ENCODE data around the gene LSM4.

The LSM4 gene

GRCh38 chr19:18321734-18322102 is 1.2 kb downstream of the LSM4 start:
- peak overlapping the region; percentile 82 for H3K4me3 ChIP-seq (ENCODE audit: low read depth, low read length)
- DNase-seq (ENCODE audit: low read depth): peak; percentile 35
- no peak for TF ChIP-seq CTCF (conservative IDR thresholded peaks at IDR 0.05; ENCODE audit: low read depth, low read length)

- DNase-seq (ENCODE audit: low read depth): no peak
- H3K4me3 ChIP-seq (ENCODE audit: low read depth, low read length): no peak overlapping the region
- no peak for TF ChIP-seq CTCF (conservative IDR thresholded peaks at IDR 0.05; ENCODE audit: low read depth, low read length)
These were observed 1.8 kb downstream of the LSM4 start for GRCh38 chr19:18320865-18321733.

- no peak overlapping the region for H3K4me3 ChIP-seq (ENCODE audit: low read depth, low read length)
- DNase-seq (ENCODE audit: low read depth): no peak
- TF ChIP-seq CTCF (conservative IDR thresholded peaks at IDR 0.05; ENCODE audit: low read depth, low read length): no peak
These were observed 3.2 kb downstream of the LSM4 start for GRCh38 chr19:18319591-18320135.

- no peak for TF ChIP-seq CTCF (conservative IDR thresholded peaks at IDR 0.05; ENCODE audit: low read depth, low read length)
- H3K4me3 ChIP-seq (ENCODE audit: low read depth, low read length): no peak overlapping the region
- DNase-seq (ENCODE audit: low read depth): no peak
These were observed 4.7 kb downstream of the LSM4 start for GRCh38 chr19:18317961-18318800.

- no peak overlapping the region for H3K4me3 ChIP-seq (ENCODE audit: low read depth, low read length)
- DNase-seq (ENCODE audit: low read depth): no peak
- TF ChIP-seq CTCF (conservative IDR thresholded peaks at IDR 0.05; ENCODE audit: low read depth, low read length): no peak
These were observed 9.5 kb downstream of the LSM4 start for GRCh38 chr19:18313398-18313797.

GRCh38 chr19:18312092-18312534 is 10.8 kb downstream of the LSM4 start:
- no peak for TF ChIP-seq CTCF (conservative IDR thresholded peaks at IDR 0.05; ENCODE audit: low read depth, low read length)
- DNase-seq (ENCODE audit: low read depth): no peak
- H3K4me3 ChIP-seq (ENCODE audit: low read depth, low read length): no peak overlapping the region
